IMR-90 (cell line): ENCODE data around the gene CYP2C18.

Experiments used
- CTCF ChIP-seq: conservative IDR thresholded peaks from 2 replicates; pipeline ENCODE4 v1.5.1; 2012; ENCODE audit warnings: mild to moderate bottlenecking, low read depth, low read length, improper control_type of control experiment
- POLR2A ChIP-seq: IDR thresholded peaks from 2 replicates; pipeline ENCODE4 v1.6.1; 2012; ENCODE audit warnings: mild to moderate bottlenecking, low read depth, low read length
- RAD21 ChIP-seq: IDR thresholded peaks from 2 replicates; pipeline ENCODE4 v1.6.1; 2012; ENCODE audit warnings: low read length, improper control_type of control experiment
- SMC3 ChIP-seq: fragments of 150-350 bp; IDR thresholded peaks from 2 replicates; pipeline ENCODE4 v1.6.1; 2016; ENCODE audit warnings: low read depth, mild to moderate bottlenecking, antibody characterized with exemption, low read length, moderate library complexity

DNA sequence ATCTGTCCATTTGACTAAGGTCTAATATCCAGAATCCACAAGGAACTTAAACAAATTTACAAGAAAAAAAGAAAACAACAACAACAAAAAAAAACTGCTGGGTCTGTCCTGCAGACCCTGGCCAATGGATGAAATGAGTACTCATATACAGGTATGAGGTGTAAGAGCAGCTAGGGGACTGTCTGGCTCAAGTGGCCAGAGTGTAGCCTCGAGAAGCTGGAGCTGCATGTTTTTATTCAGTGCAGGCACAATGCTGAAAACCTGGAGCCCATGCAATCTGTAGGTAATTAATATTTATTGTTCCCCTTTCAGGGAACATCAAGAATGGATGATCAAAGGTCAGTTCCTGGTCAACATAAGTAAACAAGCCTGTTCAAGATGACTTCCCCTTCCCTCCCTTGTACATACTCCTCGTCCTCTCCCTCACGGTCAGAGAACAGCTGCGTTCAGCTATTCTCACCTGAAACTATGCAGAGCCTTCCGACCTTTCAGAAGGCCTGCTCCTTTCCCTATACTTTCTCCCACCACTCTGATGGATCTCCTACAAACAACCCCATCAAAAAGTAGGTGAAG is 94.4 kb downstream of the CYP2C18 start:
- no peak for TF ChIP-seq CTCF
- TF ChIP-seq POLR2A, result no peak
- TF ChIP-seq SMC3, result no peak
- no peak for TF ChIP-seq RAD21
